HS-5 (cell line): ENCODE measurements around the gene ROBO3.
A peak's percentile ranks its signal among the peaks of the same experiment; 100 is the strongest.

ENCODE experiments used
- DNase-seq: peaks from one replicate; pipeline ENCODE4 v3.0.0-alpha.2; 2012; ENCODE audit warnings: low read depth

The ROBO3 gene

GRCh38 chr11:124892750-124893454 lies 27.7 kb downstream of the ROBO3 start:
- no peak for DNase-seq

- no peak for DNase-seq
Measured at GRCh38 chr11:124893781-124894401, 28.7 kb downstream of the ROBO3 start.

GRCh38 chr11:124894606-124895430 lies 29.6 kb downstream of the ROBO3 start:
- no peak for DNase-seq

- DNase-seq: no peak
Measured at GRCh38 chr11:124895471-124895971, 30.3 kb downstream of the ROBO3 start.

GRCh38 chr11:124896071-124896750 lies 31.0 kb downstream of the ROBO3 start:
- DNase-seq: no peak

- DNase-seq: no peak
Measured at GRCh38 chr11:124896821-124897391, 31.7 kb downstream of the ROBO3 start.

GRCh38 chr11:124897674-124898262 lies 32.5 kb downstream of the ROBO3 start, which contains the start of gene ROBO4:
TSS of gene ROBO4 (minus strand) at chr11:124897865. CDS start at chr11:124897795, 70 bp downstream.
- DNase-seq: no peak

GRCh38 chr11:124898263-124898680 lies 33.0 kb downstream of the ROBO3 start:
- peak; percentile 93 for DNase-seq

GRCh38 chr11:124898711-124899110 lies 33.5 kb downstream of the ROBO3 start:
- no peak for DNase-seq

GRCh38 chr11:124899383-124900145 lies 34.3 kb downstream of the ROBO3 start:
- DNase-seq: no peak

GRCh38 chr11:124900464-124900863 lies 35.2 kb downstream of the ROBO3 start:
- peak; percentile 85 for DNase-seq

- DNase-seq: no peak
Measured at GRCh38 chr11:124902616-124903015, 37.4 kb downstream of the ROBO3 start.

- DNase-seq: no peak
Measured at GRCh38 chr11:124915541-124916369, 50.5 kb downstream of the ROBO3 start.

- DNase-seq: no peak
Measured at GRCh38 chr11:124916370-124916710, 51.1 kb downstream of the ROBO3 start.

GRCh38 chr11:124917115-124917637 lies 51.9 kb downstream of the ROBO3 start:
- no peak for DNase-seq

GRCh38 chr11:124918950-124919349 lies 53.7 kb downstream of the ROBO3 start, which contains the start of gene HEPN1:
TSS of gene HEPN1 (plus strand) at chr11:124919250.
- no peak for DNase-seq

- DNase-seq: no peak
Measured at GRCh38 chr11:124919898-124920297, 54.7 kb downstream of the ROBO3 start.

- DNase-seq: no peak
Measured at GRCh38 chr11:124920356-124920755, 55.1 kb downstream of the ROBO3 start.

- no peak for DNase-seq
Measured at GRCh38 chr11:124920870-124921609, 55.8 kb downstream of the ROBO3 start.
